DOHH2 (cell line): ENCODE measurements around the gene PDCD10.

Experiments
- H3F3A ChIP-seq: fragments of 200-600 bp; sonication (generic), shearing (Covaris generic); 2 replicates; pipeline ENCODE4 v1.6.0; 2016; ENCODE audit warnings: antibody characterized with exemption, mild to moderate bottlenecking; ENCODE audit not compliant: control insufficient read depth, insufficient read depth
- H3K27ac ChIP-seq: fragments of 200-600 bp; sonication (generic); 2 replicates; pipeline ENCODE4 v1.5.1; 2014; ENCODE audit warnings: low read depth, mild to moderate bottlenecking, low read length, moderate library complexity
- H3K27me3 ChIP-seq: fragments of 200-600 bp; sonication (generic); 2 replicates; pipeline ENCODE4 v1.6.1; 2014; ENCODE audit warnings: mild to moderate bottlenecking, low read length, mixed read lengths; ENCODE audit not compliant: control insufficient read depth
- H3K36me3 ChIP-seq: fragments of 200-600 bp; sonication (generic); 2 replicates; pipeline ENCODE4 v1.6.1; 2014; ENCODE audit warnings: mild to moderate bottlenecking, low read length, moderate library complexity, mixed read lengths; ENCODE audit not compliant: control insufficient read depth
- H3K4me1 ChIP-seq: fragments of 200-600 bp; sonication (generic); 2 replicates; pipeline ENCODE4 v1.6.1; 2014; ENCODE audit warnings: mild to moderate bottlenecking, low read length, mixed read lengths; ENCODE audit not compliant: control insufficient read depth
- H3K4me2 ChIP-seq: fragments of 200-600 bp; sonication (generic); 2 replicates; pipeline ENCODE4 v1.6.0; 2014; ENCODE audit warnings: mild to moderate bottlenecking, low read length, moderate library complexity
- H3K4me3 ChIP-seq: fragments of 200-600 bp; sonication (generic); 2 replicates; pipeline ENCODE4 v1.5.1; 2014; ENCODE audit warnings: mild to moderate bottlenecking, low read length, mixed read lengths
- H3K79me2 ChIP-seq: fragments of 200-600 bp; sonication (generic); 2 replicates; pipeline ENCODE4 v1.6.1; 2014; ENCODE audit warnings: mild to moderate bottlenecking, low read length, mixed read lengths; ENCODE audit not compliant: control insufficient read depth
- H3K9me2 ChIP-seq: fragments of 200-600 bp; sonication (generic); replicated peaks from 2 replicates; pipeline ENCODE4 v1.6.1; 2014; ENCODE audit warnings: mild to moderate bottlenecking, low read length, mixed read lengths; ENCODE audit not compliant: control insufficient read depth
- H3K9me3 ChIP-seq: fragments of 200-600 bp; sonication (generic); 2 replicates; pipeline ENCODE4 v1.6.1; 2014; ENCODE audit warnings: antibody characterized with exemption, low read length, mixed read lengths; ENCODE audit not compliant: control insufficient read depth, insufficient read depth
- H4K20me1 ChIP-seq: fragments of 200-600 bp; sonication (generic); 2 replicates; pipeline ENCODE4 v1.6.0; 2014; ENCODE audit warnings: low read depth, mild to moderate bottlenecking, antibody characterized with exemption, low read length, moderate library complexity; ENCODE audit not compliant: control insufficient read depth, insufficient read depth
- CTCF ChIP-seq: fragments of 200-600 bp; sonication (generic); IDR thresholded peaks from one replicate; pipeline ENCODE4 v1.5.1; 2014; ENCODE audit warnings: antibody characterized with exemption, mild to moderate bottlenecking, low read depth, low read length; ENCODE audit not compliant: poor library complexity, severe bottlenecking
- EZH2phosphoT487 ChIP-seq: fragments of 200-600 bp; sonication (generic); IDR thresholded peaks from 2 replicates; pipeline ENCODE4 v1.6.1; 2017; ENCODE audit warnings: borderline replicate concordance, mild to moderate bottlenecking, antibody characterized with exemption, low read length, moderate library complexity, mixed read lengths

The PDCD10 gene

GRCh38 chr3:167691366-167691765, 43.3 kb downstream of the PDCD10 start:
- H3K4me2 ChIP-seq: peak overlapping the region; percentile 44
- H3K9me2 ChIP-seq: no peaks in the 10 kb centered on the region
- H3K4me1 ChIP-seq: peaks cover 24% of the 10 kb centered on the region
- no peaks in the 10 kb centered on the region for H3K79me2 ChIP-seq
- no peaks in the 10 kb centered on the region for H4K20me1 ChIP-seq
- peaks cover 3% of the 10 kb centered on the region; the same call in 1 of the 2 replicates for H3F3A ChIP-seq
- 0 out of 2 replicates have a peak overlapping the region, but pooled peaks have one; percentile 30 for H3K27ac ChIP-seq
- H3K4me3 ChIP-seq: no peak overlapping the region; the same call in 1 of the 2 replicates
- no peaks in the 10 kb centered on the region for H3K27me3 ChIP-seq
- peaks cover 82% of the 10 kb centered on the region for H3K36me3 ChIP-seq
- TF ChIP-seq EZH2phosphoT487 (no peak), CTCF (no peak)
- no peaks in the 10 kb centered on the region for H3K9me3 ChIP-seq

GRCh38 chr3:167684388-167684993, 50.2 kb downstream of the PDCD10 start:
- Histone ChIP-seq H3K4me3 (no peak overlapping the region), H3K27me3 (no peaks in the 10 kb centered on the region), H3K27ac (no peak overlapping the region), H3K9me3 (no peaks in the 10 kb centered on the region), H3K36me3 (peaks cover 59% of the 10 kb centered on the region), H3F3A (peaks cover 3% of the 10 kb centered on the region; the same call in 1 of the 2 replicates), H3K4me2 (no peak overlapping the region), H3K79me2 (no peaks in the 10 kb centered on the region), H4K20me1 (no peaks in the 10 kb centered on the region), H3K4me1 (no peaks in the 10 kb centered on the region), H3K9me2 (no peaks in the 10 kb centered on the region)
- no peak for TF ChIP-seq EZH2phosphoT487
- peak; percentile 68 for TF ChIP-seq CTCF

- no peaks in the 10 kb centered on the region for H3K9me3 ChIP-seq
- peaks cover 32% of the 10 kb centered on the region for H3K36me3 ChIP-seq
- H3K9me2 ChIP-seq: no peaks in the 10 kb centered on the region
- H3K4me2 ChIP-seq: no peak overlapping the region
- no peak overlapping the region for H3K27ac ChIP-seq
- no peaks in the 10 kb centered on the region for H3K4me1 ChIP-seq
- H3K27me3 ChIP-seq: no peaks in the 10 kb centered on the region
- no peak overlapping the region for H3K4me3 ChIP-seq
- H3K79me2 ChIP-seq: no peaks in the 10 kb centered on the region
- H3F3A ChIP-seq: no peaks in the 10 kb centered on the region
- no peaks in the 10 kb centered on the region for H4K20me1 ChIP-seq
- no peak for TF ChIP-seq EZH2phosphoT487
- no peak for TF ChIP-seq CTCF
Measured at GRCh38 chr3:167679526-167679925, 55.2 kb downstream of the PDCD10 start.

GRCh38 chr3:167675848-167676247, 58.8 kb downstream of the PDCD10 start:
- Histone ChIP-seq H3K9me3 (no peaks in the 10 kb centered on the region), H3F3A (no peaks in the 10 kb centered on the region), H3K4me3 (no peak overlapping the region), H3K27ac (no peak overlapping the region), H3K27me3 (no peaks in the 10 kb centered on the region), H3K4me1 (no peaks in the 10 kb centered on the region), H3K9me2 (no peaks in the 10 kb centered on the region), H4K20me1 (no peaks in the 10 kb centered on the region), H3K36me3 (peaks cover 3% of the 10 kb centered on the region; the same call in 1 of the 2 replicates), H3K4me2 (no peak overlapping the region), H3K79me2 (no peaks in the 10 kb centered on the region)
- no peak for TF ChIP-seq CTCF
